CD14-positive monocyte (primary cell): ENCODE data around the gene CELSR1. TPM values are rescaled to one million over a fixed set of nuclear protein-coding genes. Genes with fewer than 3 reads are reported as not detected.

Source experiments
- DNase-seq, 3 donors: peaks; one replicate each; pipeline ENCODE4 v3.0.0-alpha.2; 2011 to 2022
- H2AFZ ChIP-seq: 2 replicates; pipeline ENCODE4 v1.6.0; 2012; ENCODE audit warnings: mild to moderate bottlenecking, low read depth, low read length, inconsistent platforms; ENCODE audit not compliant: insufficient read depth, poor library complexity, severe bottlenecking
- H3K27ac ChIP-seq, 2 donors: 1 replicate in 1 of 2; 2 replicates in 1 of 2; pipeline ENCODE4 v1.5.1; 2012 to 2013; ENCODE audit warnings: low read length in 2 of 2, control low read depth in 1 of 2, inconsistent platforms in 1 of 2, low read depth in 1 of 2, mild to moderate bottlenecking in 1 of 2
- H3K27me3 ChIP-seq, 2 donors: one replicate each; pipeline versions ENCODE4 v1.6.0 to v1.6.1; 2011 to 2013; ENCODE audit warnings: low read length in 2 of 2; ENCODE audit not compliant: control insufficient read depth in 2 of 2, insufficient read depth in 2 of 2
- H3K36me3 ChIP-seq, 2 donors: replicated peaks in 1 of 2; 1 replicate in 1 of 2; 2 replicates in 1 of 2; pipeline versions ENCODE4 v1.5.1 to v1.6.1; 2012 to 2013; ENCODE audit warnings: low read length in 2 of 2, control low read depth in 1 of 2, inconsistent platforms in 1 of 2, mild to moderate bottlenecking in 1 of 2; ENCODE audit not compliant: insufficient read depth in 2 of 2, control insufficient read depth in 1 of 2
- H3K4me1 ChIP-seq, 2 donors: 1 replicate in 1 of 2; 2 replicates in 1 of 2; pipeline versions ENCODE4 v1.5.1 to v1.6.1; 2012 to 2013; ENCODE audit warnings: low read length in 2 of 2, control low read depth in 1 of 2, inconsistent platforms in 1 of 2, mild to moderate bottlenecking in 1 of 2, moderate library complexity in 1 of 2; ENCODE audit not compliant: insufficient read depth in 2 of 2, control insufficient read depth in 1 of 2
- H3K4me2 ChIP-seq: replicated peaks from 2 replicates; pipeline ENCODE3; 2012; ENCODE audit warnings: low read length, moderate library complexity, mild to moderate bottlenecking; ENCODE audit not compliant: poor library complexity, severe bottlenecking; ENCODE audit errors: extremely low read depth
- H3K4me3 ChIP-seq, 3 experiments: fragments of 200-600 bp in 1 of 3; sonication (generic) in 1 of 3; replicated peaks in 1 of 3; 1 replicate in 2 of 3; 2 replicates in 1 of 3; pipeline ENCODE4 v1.5.1; 2011 to 2013; ENCODE audit warnings: low read length in 3 of 3, mild to moderate bottlenecking in 3 of 3, control low read depth in 2 of 3, low read depth in 2 of 3, inconsistent platforms in 1 of 3, moderate library complexity in 1 of 3
- H3K79me2 ChIP-seq: 2 replicates; pipeline ENCODE4 v1.6.0; 2012; ENCODE audit warnings: mild to moderate bottlenecking, control low read depth, inconsistent platforms, low read length, moderate library complexity; ENCODE audit not compliant: insufficient read depth
- H3K9ac ChIP-seq: 2 replicates; pipeline ENCODE4 v1.6.0; 2017; ENCODE audit warnings: low read length, mild to moderate bottlenecking; ENCODE audit not compliant: insufficient read depth, poor library complexity, severe bottlenecking
- H3K9me3 ChIP-seq, 2 donors: replicated peaks in 1 of 2; 1 replicate in 1 of 2; 2 replicates in 1 of 2; pipeline versions ENCODE4 v1.5.1 to v1.6.1; 2012 to 2013; ENCODE audit warnings: low read length in 2 of 2, control low read depth in 1 of 2; ENCODE audit not compliant: control insufficient read depth in 1 of 2, insufficient read depth in 1 of 2
- H4K20me1 ChIP-seq: 2 replicates; pipeline ENCODE4 v1.6.0; 2012; ENCODE audit warnings: mild to moderate bottlenecking, low read length, control low read depth, moderate library complexity; ENCODE audit not compliant: insufficient read depth
- H3K27ac Mint-ChIP-seq, 7 donors: one replicate each; pipeline ENCODE4 v1.8.0; 2020; ENCODE audit warnings: mild to moderate bottlenecking in 7 of 7, mixed read lengths in 7 of 7, moderate library complexity in 6 of 7, inconsistent platforms in 2 of 7
- H3K27me3 Mint-ChIP-seq, 3 donors: one replicate each; pipeline ENCODE4 v1.8.0; 2021 to 2022; ENCODE audit warnings: low read depth in 3 of 3, mild to moderate bottlenecking in 3 of 3, mixed read lengths in 3 of 3, moderate library complexity in 3 of 3, inconsistent platforms in 1 of 3
- H3K36me3 Mint-ChIP-seq, 2 donors: one replicate each; pipeline ENCODE4 v1.8.0; 2020; ENCODE audit warnings: mixed read lengths in 2 of 2, inconsistent platforms in 1 of 2, mild to moderate bottlenecking in 1 of 2
- H3K4me1 Mint-ChIP-seq: one replicate; pipeline ENCODE4 v1.8.0; 2020; ENCODE audit warnings: mild to moderate bottlenecking, mixed read lengths
- H3K4me3 Mint-ChIP-seq, 2 donors: one replicate each; pipeline ENCODE4 v1.8.0; 2020; ENCODE audit warnings: mild to moderate bottlenecking in 2 of 2, mixed read lengths in 2 of 2, moderate library complexity in 1 of 2
- H3K9me3 Mint-ChIP-seq, 7 donors: one replicate each; pipeline ENCODE4 v1.8.0; 2020 to 2022; ENCODE audit warnings: mixed read lengths in 7 of 7, mild to moderate bottlenecking in 6 of 7, moderate library complexity in 6 of 7, inconsistent platforms in 2 of 7
- WGBS: methylation state at CpG from one replicate; pipeline ENCODE4 v1.1.5; 2013; ENCODE audit warnings: missing lambda C conversion rate; ENCODE audit not compliant: insufficient coverage; 5-methylcytosine and 5-hydroxymethylcytosine counted together
- intact Hi-C, 2 donors: fragments of 100-400 bp; cut with micrococcal nuclease; formaldehyde crosslinking; loops; one replicate each; pipeline versions ENCODE4 v1.15.0 to v1.15.1; 2023
- polyA plus RNA-seq, 3 donors: library from polyadenylated mRNA; depleted of rRNA in 1 of 3; unstranded in 2 of 3; stranded (reverse) in 1 of 3; fragments of 300-500 nt in 2 of 3; fragments of >200 nt in 1 of 3; fragmentation: Illumina TruSeq in 2 of 3; gene quantifications; 1 replicate in 2 of 3; 2 replicates in 1 of 3; pipeline ENCODE4 v1.2.3, GENCODE V29; 2012 to 2021
- TF ChIP-seq, protein P1 (sequence below): fragments of 200-600 bp; IDR thresholded peaks from one replicate; pipeline ENCODE4 v1.8.0; 2022; ENCODE audit warnings: antibody characterized with exemption, mild to moderate bottlenecking

The CELSR1 gene
- polyA plus RNA-seq, 3 donors = 0.16 TPM; not detected in 2

- Mint-ChIP-seq H3K4me1 (no peaks in the 10 kb centered on the region), H3K27me3 (peaks cover 2 to 12% (median 6%) of the 10 kb centered on the region in 3 donors), H3K9me3 (peaks cover 0 to 3% (median 0%) of the 10 kb centered on the region in 7 donors), H3K36me3 (peaks cover 39 to 49% of the 10 kb centered on the region in 2 donors), H3K27ac (peak overlapping the region in 1 of 7 donors; percentile 33), H3K4me3 (no peak overlapping the region)
- Histone ChIP-seq H3K4me1 (no peaks in the 10 kb centered on the region), H3K27me3 (no peaks in the 10 kb centered on the region), H3K27ac (no peak overlapping the region), H3K9ac (no peak overlapping the region), H3K4me3 (no peak overlapping the region), H3K4me2 (no peak overlapping the region), H3K36me3 (peaks cover 31 to 39% of the 10 kb centered on the region in 2 donors), H3K79me2 (no peaks in the 10 kb centered on the region), H3K9me3 (no peaks in the 10 kb centered on the region), H2AFZ (no peak overlapping the region), H4K20me1 (peaks cover 15% of the 10 kb centered on the region)
- TF ChIP-seq, protein P1, sequence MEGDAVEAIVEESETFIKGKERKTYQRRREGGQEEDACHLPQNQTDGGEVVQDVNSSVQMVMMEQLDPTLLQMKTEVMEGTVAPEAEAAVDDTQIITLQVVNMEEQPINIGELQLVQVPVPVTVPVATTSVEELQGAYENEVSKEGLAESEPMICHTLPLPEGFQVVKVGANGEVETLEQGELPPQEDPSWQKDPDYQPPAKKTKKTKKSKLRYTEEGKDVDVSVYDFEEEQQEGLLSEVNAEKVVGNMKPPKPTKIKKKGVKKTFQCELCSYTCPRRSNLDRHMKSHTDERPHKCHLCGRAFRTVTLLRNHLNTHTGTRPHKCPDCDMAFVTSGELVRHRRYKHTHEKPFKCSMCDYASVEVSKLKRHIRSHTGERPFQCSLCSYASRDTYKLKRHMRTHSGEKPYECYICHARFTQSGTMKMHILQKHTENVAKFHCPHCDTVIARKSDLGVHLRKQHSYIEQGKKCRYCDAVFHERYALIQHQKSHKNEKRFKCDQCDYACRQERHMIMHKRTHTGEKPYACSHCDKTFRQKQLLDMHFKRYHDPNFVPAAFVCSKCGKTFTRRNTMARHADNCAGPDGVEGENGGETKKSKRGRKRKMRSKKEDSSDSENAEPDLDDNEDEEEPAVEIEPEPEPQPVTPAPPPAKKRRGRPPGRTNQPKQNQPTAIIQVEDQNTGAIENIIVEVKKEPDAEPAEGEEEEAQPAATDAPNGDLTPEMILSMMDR = no peak
- DNase-seq = no peak
- intact Hi-C loops = no loop called here
- 100% methylated on average over 4 of the region's 6 CpGs for WGBS
Observed at GRCh38 chr22:46358766-46359165, 178.7 kb downstream of the CELSR1 start.

GRCh38 chr22:46357711-46358520, 179.5 kb downstream of the CELSR1 start:
- Histone ChIP-seq H2AFZ (no peak overlapping the region), H3K9me3 (no peaks in the 10 kb centered on the region), H3K4me2 (no peak overlapping the region), H3K36me3 (peaks cover 40 to 47% of the 10 kb centered on the region in 2 donors), H3K27me3 (no peaks in the 10 kb centered on the region), H3K79me2 (no peaks in the 10 kb centered on the region), H3K4me1 (no peaks in the 10 kb centered on the region), H3K9ac (no peak overlapping the region), H3K4me3 (no peak overlapping the region), H3K27ac (no peak overlapping the region), H4K20me1 (peaks cover 18% of the 10 kb centered on the region)
- Mint-ChIP-seq H3K36me3 (peaks cover 43 to 57% of the 10 kb centered on the region in 2 donors), H3K4me1 (no peaks in the 10 kb centered on the region), H3K27me3 (peaks cover 2 to 12% (median 6%) of the 10 kb centered on the region in 3 donors), H3K4me3 (no peak overlapping the region), H3K9me3 (peaks cover 0 to 3% (median 0%) of the 10 kb centered on the region in 7 donors), H3K27ac (no peak overlapping the region)
- DNase-seq = no peak
- WGBS = 61% methylated on average over 16 of the region's 19 CpGs
- TF ChIP-seq, protein P1 = no peak
- intact Hi-C loops = no loop called here
